GM19467 (cell line): ENCODE results near the gene LONP2.

Source experiments
- ATAC-seq: cut with Tn5 transposase; IDR thresholded peaks from one replicate; pipeline ENCODE4 v1.9.1; 2021; ENCODE audit warnings: mild to moderate bottlenecking, moderate library complexity; ENCODE audit not compliant: unreplicated experiment

Gene LONP2

GRCh38 chr16:48244080-48244862, at the start of gene LONP2:
TSS of gene LONP2 (plus strand) at chr16:48244300. CDS start at chr16:48244389, 89 bp downstream.
- ATAC-seq: peak; percentile 96

- ATAC-seq: no peak
These were observed 49.1 kb upstream of the LONP2 start for GRCh38 chr16:48194828-48195556.

- no peak for ATAC-seq
These were observed 46.8 kb upstream of the LONP2 start for GRCh38 chr16:48197294-48197693.

GRCh38 chr16:48201515-48202201, 42.4 kb upstream of the LONP2 start:
- no peak for ATAC-seq

GRCh38 chr16:48203974-48204824, 39.9 kb upstream of the LONP2 start:
- no peak for ATAC-seq

GRCh38 chr16:48204825-48205151, 39.3 kb upstream of the LONP2 start:
- no peak for ATAC-seq

GRCh38 chr16:48206594-48207242, 37.4 kb upstream of the LONP2 start:
- ATAC-seq: no peak

- ATAC-seq: no peak
These were observed 33.4 kb upstream of the LONP2 start for GRCh38 chr16:48210747-48211146.

- no peak for ATAC-seq
These were observed 32.1 kb upstream of the LONP2 start for GRCh38 chr16:48212033-48212432.

- no peak for ATAC-seq
These were observed 28.4 kb upstream of the LONP2 start for GRCh38 chr16:48215738-48216137.

- no peak for ATAC-seq
These were observed 26.4 kb upstream of the LONP2 start for GRCh38 chr16:48217708-48218107.

- no peak for ATAC-seq
These were observed 25.6 kb upstream of the LONP2 start for GRCh38 chr16:48218473-48218872.

GRCh38 chr16:48220891-48221290, 23.2 kb upstream of the LONP2 start:
- ATAC-seq: no peak

GRCh38 chr16:48223490-48223889, 20.6 kb upstream of the LONP2 start:
- no peak for ATAC-seq

GRCh38 chr16:48225456-48225855, 18.6 kb upstream of the LONP2 start:
- ATAC-seq: no peak

GRCh38 chr16:48231727-48232492, 12.2 kb upstream of the LONP2 start:
- ATAC-seq: no peak

- ATAC-seq: no peak
These were observed 11.5 kb upstream of the LONP2 start for GRCh38 chr16:48232493-48233040.

GRCh38 chr16:48234630-48235029, 9.5 kb upstream of the LONP2 start:
- ATAC-seq: no peak

GRCh38 chr16:48235058-48235555, 9.0 kb upstream of the LONP2 start:
- no peak for ATAC-seq
